Gastroesophageal sphincter (tissue), 3 donors: Measurements from ENCODE around the gene TBCK.

ENCODE experiments used
- CTCF ChIP-seq, 4 experiments: fragments of 200-600 bp in 2 of 4; fragments of 450-650 bp in 2 of 4; sonication (generic) in 1 of 4; IDR thresholded peaks; one replicate each; pipeline ENCODE4 v1.5.1; 2017 to 2019; ENCODE audit warnings: antibody characterized with exemption in 4 of 4, mild to moderate bottlenecking in 2 of 4, moderate library complexity in 2 of 4
- POLR2A ChIP-seq, 2 donors: fragments of 450-650 bp; IDR thresholded peaks; one replicate each; pipeline ENCODE4 v1.6.1; 2017; ENCODE audit warnings: antibody characterized with exemption in 2 of 2, mild to moderate bottlenecking in 2 of 2, moderate library complexity in 1 of 2

DNA sequence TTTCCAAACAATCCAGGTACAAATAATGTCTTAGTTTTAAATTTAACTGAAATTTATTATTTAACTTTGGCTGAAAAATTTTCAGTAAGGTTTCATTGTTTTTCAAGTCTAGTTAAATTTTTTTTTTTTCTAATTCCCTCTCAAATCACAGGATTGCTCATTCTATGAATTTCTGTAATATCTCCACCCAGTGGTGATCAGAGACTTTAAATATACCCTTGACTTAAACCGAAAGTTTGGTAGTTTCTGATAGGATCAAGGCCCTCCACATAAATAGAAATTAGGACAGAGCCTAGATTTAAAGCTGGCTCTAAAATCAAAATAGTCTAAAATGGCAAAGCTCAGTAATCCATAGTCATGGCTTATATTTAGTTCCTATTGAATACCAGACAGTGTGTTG is 175.4 kb downstream of the TBCK start:
- TF ChIP-seq POLR2A (IDR thresholded peaks at IDR 0.05) (no peak), CTCF (IDR thresholded peaks at IDR 0.05) (no peak)
